Measurements from ENCODE around the gene PHLDA3. TPM values are rescaled to one million over a fixed set of nuclear protein-coding genes. Genes with fewer than 3 reads are reported as not detected.
A peak's percentile ranks its signal among the peaks of the same experiment; 100 is the strongest.

PHLDA3 gene
- total RNA-seq, 1 donor from 2014 or later: 1.9 TPM

GRCh38 chr1:201423655-201424054 lies 45.3 kb downstream of the PHLDA3 start:
- H3K4me1 Mint-ChIP-seq: peaks cover 34% of the 10 kb centered on the region

GRCh38 chr1:201422436-201423030 lies 46.5 kb downstream of the PHLDA3 start:
- Histone ChIP-seq H3K4me3 (no peak overlapping the region), H3K36me3 (no peaks in the 10 kb centered on the region), H3K9ac (no peak overlapping the region), H3K4me2 (no peak overlapping the region), H3K9me3 (ENCODE audit: low read depth) (no peaks in the 10 kb centered on the region), H3K27ac (no peak overlapping the region), H3K27me3 (no peaks in the 10 kb centered on the region), H4K20me1 (ENCODE audit: low read depth) (no peaks in the 10 kb centered on the region), H3K4me1 (peaks cover 12% of the 10 kb centered on the region), H3K79me2 (ENCODE audit: low read depth) (no peaks in the 10 kb centered on the region), H2AFZ (replicated peaks) (no peak overlapping the region), H3F3A (ENCODE audit: low read depth) (no peaks in the 10 kb centered on the region)
- Mint-ChIP-seq H3K9me3 (no peaks in the 10 kb centered on the region), H3K4me3 (no peak overlapping the region), H3K27ac (peak overlapping the region; percentile 65), H3K36me3 (no peaks in the 10 kb centered on the region), H3K4me1 (peaks cover 36% of the 10 kb centered on the region), H3K27me3 (ENCODE audit: insufficient read depth, low read depth) (peaks cover 20% of the 10 kb centered on the region)
- no peak for TF ChIP-seq CTCF (IDR thresholded peaks at IDR 0.05)
- DNase-seq (ENCODE audit: low spot score): no peak

More at GRCh38 chr1:201423655-201424054, 45.3 kb downstream of the PHLDA3 start:
- no peak overlapping the region for H2AFZ ChIP-seq (replicated peaks)
- peak overlapping the region; percentile 79 for H3K27ac Mint-ChIP-seq
- H3K4me3 Mint-ChIP-seq: no peak overlapping the region
- no peaks in the 10 kb centered on the region for H3F3A ChIP-seq (ENCODE audit: low read depth)
- no peaks in the 10 kb centered on the region for H4K20me1 ChIP-seq (ENCODE audit: low read depth)
- H3K79me2 ChIP-seq (ENCODE audit: low read depth): no peaks in the 10 kb centered on the region
- H3K9me3 Mint-ChIP-seq: no peaks in the 10 kb centered on the region
- H3K27ac ChIP-seq: no peak overlapping the region
- no peak overlapping the region for H3K4me2 ChIP-seq
- no peaks in the 10 kb centered on the region for H3K9me3 ChIP-seq (ENCODE audit: low read depth)
- H3K4me1 ChIP-seq: peaks cover 12% of the 10 kb centered on the region
- no peak overlapping the region for H3K4me3 ChIP-seq
- H3K36me3 ChIP-seq: no peaks in the 10 kb centered on the region
- H3K27me3 ChIP-seq: no peaks in the 10 kb centered on the region
- no peak for DNase-seq (ENCODE audit: low spot score)
- TF ChIP-seq CTCF (IDR thresholded peaks at IDR 0.05) (no peak), EZH2phosphoT487 (IDR thresholded peaks at IDR 0.05) (no peak), EZH2 (IDR thresholded peaks at IDR 0.05) (no peak)
- H3K9ac ChIP-seq: no peak overlapping the region
- peaks cover 17% of the 10 kb centered on the region for H3K27me3 Mint-ChIP-seq (ENCODE audit: insufficient read depth, low read depth)
- H3K36me3 Mint-ChIP-seq: no peaks in the 10 kb centered on the region

GRCh38 chr1:201422026-201422425 lies 47.0 kb downstream of the PHLDA3 start:
- Histone ChIP-seq H2AFZ (replicated peaks) (no peak overlapping the region), H3K27ac (no peak overlapping the region)
- TF ChIP-seq EZH2phosphoT487 (IDR thresholded peaks at IDR 0.05) (no peak), CTCF (IDR thresholded peaks at IDR 0.05) (no peak)

More at GRCh38 chr1:201422026-201422425, 47.0 kb downstream of the PHLDA3 start:
- Mint-ChIP-seq H3K36me3 (no peaks in the 10 kb centered on the region), H3K27me3 (ENCODE audit: insufficient read depth, low read depth) (peaks cover 18% of the 10 kb centered on the region), H3K9me3 (no peaks in the 10 kb centered on the region), H3K4me3 (no peak overlapping the region), H3K27ac (peak overlapping the region; percentile 65), H3K4me1 (peaks cover 37% of the 10 kb centered on the region)
- DNase-seq (ENCODE audit: low spot score): no peak
- no peak overlapping the region for H3K9ac ChIP-seq
- H3K36me3 ChIP-seq: no peaks in the 10 kb centered on the region
- H3K79me2 ChIP-seq (ENCODE audit: low read depth): no peaks in the 10 kb centered on the region
- H3K27me3 ChIP-seq: no peaks in the 10 kb centered on the region
- no peak overlapping the region for H3K4me3 ChIP-seq
- H3F3A ChIP-seq (ENCODE audit: low read depth): no peaks in the 10 kb centered on the region
- no peak overlapping the region for H3K4me2 ChIP-seq
- peaks cover 12% of the 10 kb centered on the region for H3K4me1 ChIP-seq
- H4K20me1 ChIP-seq (ENCODE audit: low read depth): no peaks in the 10 kb centered on the region
- H3K9me3 ChIP-seq (ENCODE audit: low read depth): no peaks in the 10 kb centered on the region

Measured in neural progenitor cell (in vitro differentiated cells).